HG02763 (cell line): ENCODE results near the gene ITGA6.
"Not testable (repeated sequence)": the region's sequence is repeated elsewhere in the genome, so short reads cannot be mapped to it uniquely, and the experiment has no call there.

Experiments used
- ATAC-seq: cut with Tn5 transposase; IDR thresholded peaks from one replicate; pipeline ENCODE4 v1.9.1; 2021; ENCODE audit warnings: mild to moderate bottlenecking, moderate library complexity; ENCODE audit not compliant: unreplicated experiment

Gene ITGA6

DNA sequence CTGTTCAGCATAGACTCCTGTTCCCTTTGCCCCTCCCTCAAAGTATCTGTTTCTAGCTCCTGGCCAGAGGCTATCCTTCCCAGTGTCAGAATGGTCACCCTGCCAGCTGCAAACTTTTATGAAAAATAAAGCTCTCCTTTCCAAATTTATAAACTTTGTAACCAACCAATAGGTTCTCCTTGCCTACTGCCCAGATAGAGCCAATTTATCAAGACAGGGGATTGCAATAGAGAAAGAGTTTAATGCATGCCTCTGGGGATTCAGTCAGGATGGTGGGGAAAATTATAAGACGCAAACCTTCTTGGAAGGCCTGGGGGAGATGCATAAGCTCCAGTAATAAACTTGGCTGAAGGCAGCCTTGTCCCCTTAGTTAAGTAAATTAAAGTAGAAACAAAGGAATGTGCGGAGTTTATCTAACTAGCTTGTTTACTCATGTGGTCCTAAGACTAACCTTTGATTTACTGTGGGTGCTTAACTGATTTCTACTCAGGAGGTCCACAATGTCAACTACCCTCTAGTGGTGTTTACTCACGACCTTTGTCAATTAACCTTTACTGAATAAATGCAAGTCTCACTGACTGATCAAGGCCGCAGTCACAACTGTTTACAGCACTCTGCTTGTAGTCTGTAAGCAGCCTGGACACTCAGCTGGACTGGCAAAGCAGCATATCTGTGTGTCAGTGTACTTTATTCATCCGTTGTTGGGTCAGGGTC, 85.6 kb downstream of the ITGA6 start:
- ATAC-seq = no peak

GRCh38 chr2:172513524-172513900, 86.1 kb downstream of the ITGA6 start:
- no peak for ATAC-seq

DNA sequence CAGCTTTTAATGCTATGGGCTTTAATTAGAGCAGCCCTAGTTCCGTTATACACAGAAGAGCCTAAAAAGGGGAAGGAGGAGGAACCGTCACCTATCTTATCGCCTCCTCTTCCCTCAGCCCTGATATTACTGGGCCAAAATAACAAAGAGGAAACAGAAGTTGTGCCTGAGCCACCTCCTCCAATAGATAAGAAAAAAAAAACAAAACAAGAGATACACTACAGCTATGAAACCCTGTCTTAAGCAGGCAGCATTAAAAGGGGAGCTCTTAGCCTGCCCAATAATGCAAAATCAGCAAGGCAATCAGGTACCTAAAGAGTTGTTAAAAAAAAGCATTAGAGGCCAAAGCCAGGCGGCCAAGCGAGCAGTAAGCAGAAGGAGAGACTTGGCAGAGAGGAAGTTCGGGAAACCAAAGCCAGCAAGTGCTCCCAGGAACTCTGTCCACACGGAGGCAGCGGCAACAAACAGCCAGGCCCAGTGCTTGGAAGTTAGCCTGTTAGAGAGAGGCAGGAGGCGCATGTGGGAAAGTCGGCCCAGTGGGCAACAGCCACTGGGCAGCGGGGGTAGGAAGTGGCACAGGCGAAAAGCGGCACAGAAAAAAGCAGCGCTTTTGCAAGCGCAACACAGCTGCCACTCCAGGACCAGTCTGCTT, 86.7 kb downstream of the ITGA6 start:
- no peak for ATAC-seq

- no peak for ATAC-seq
These were observed 88.9 kb downstream of the ITGA6 start for GRCh38 chr2:172516299-172516698.

GRCh38 chr2:172518995-172519394, 91.6 kb downstream of the ITGA6 start:
- no peak for ATAC-seq

- no peak for ATAC-seq
These were observed 98.2 kb downstream of the ITGA6 start for GRCh38 chr2:172525601-172526000.

DNA sequence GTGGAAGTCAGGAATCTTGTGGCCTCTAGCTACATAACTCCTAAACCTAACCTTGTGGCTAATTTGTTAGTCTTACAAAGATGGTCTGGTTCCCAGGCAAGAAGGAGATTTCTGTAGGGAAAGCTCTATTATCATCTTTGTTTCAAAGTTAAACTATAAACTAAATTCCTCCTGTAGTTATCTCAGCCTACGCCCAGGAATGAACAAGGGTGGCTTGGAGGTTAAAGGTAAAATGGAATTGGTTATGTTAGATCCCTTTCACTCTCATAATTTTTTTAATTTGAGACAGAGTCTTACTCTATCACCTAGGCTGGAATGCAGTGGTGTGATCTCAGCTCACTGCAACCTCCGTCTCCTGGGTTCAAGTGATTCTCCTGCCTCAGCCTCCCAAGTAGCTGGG, 103.9 kb downstream of the ITGA6 start:
- no peak for ATAC-seq

DNA sequence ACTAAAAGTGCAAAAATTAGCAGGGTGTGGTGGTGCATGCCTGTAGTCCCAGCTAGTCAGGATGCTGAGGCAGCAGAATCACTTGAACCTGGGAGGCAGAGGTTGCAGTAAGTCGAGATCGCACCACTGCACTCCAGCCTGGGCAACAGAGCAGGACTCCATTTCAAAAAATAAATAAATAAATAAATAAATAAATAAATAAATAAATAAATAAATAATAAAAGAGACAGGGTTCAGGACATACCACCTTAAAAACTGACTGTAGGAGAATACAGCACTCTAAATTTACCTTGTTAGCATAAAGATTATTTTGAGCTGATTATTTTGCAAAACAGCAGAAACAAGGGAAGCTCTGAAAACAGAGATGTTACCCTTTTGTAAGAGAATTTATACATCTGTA, 105.1 kb downstream of the ITGA6 start:
- ATAC-seq = not testable (repeated sequence)

DNA sequence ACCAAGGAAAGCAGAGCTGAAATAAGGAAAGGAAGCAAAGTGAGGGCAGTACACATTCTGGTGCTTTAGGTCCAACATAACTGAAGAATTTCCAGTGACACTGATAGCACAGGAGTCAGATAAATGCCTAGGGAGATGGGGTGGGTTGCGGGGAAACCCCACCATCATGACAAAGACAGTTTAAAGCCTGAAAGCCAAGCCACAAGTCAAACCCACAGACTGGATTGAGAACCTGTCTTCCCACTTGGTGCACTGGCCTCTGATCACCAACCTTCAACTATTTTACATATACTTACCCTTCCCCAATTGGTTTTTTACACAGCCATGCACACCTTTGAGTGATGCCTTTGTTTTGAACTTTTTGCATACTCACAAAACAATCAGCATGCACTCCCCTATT, 106.3 kb downstream of the ITGA6 start:
- no peak for ATAC-seq

DNA sequence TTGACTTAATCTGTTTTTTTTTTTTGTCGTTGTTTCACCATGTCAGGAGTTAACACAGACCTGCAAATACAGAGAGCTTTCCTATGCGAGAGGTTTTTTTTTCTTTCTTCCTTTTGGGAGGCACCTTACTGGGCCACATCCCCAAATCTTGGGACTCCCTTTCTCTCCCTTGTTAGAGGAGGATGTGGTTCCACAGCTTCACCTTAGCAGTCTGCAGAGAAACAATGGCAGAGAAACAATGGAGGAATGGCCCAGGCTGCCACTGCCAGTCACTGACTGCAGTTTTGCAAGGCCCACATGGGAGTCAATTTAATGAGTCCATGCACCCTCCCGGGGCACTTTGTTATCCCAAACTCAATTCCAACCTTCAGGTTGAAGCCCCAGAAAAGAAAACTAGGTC, 107.7 kb downstream of the ITGA6 start:
- no peak for ATAC-seq

DNA sequence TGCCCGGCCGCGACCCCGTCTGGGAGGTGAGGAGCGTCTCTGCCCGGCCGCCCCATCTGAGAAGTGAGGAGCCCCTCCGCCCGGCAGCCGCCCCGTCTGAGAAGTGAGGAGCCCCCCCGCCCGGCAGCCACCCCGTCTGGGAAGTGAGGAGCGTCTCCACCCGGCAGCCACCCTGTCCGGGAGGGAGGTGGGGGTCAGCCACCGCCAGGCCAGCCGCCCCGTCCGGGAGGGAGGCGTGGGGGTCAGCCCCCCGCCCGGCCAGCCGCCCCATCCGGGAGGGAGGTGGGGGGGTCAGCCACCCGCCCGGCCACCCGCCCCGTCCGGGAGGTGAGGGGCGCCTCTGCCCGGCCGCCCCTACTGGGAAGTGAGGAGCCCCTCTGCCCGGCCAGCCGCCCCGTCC, 110.5 kb downstream of the ITGA6 start:
- not testable (repeated sequence) for ATAC-seq

DNA sequence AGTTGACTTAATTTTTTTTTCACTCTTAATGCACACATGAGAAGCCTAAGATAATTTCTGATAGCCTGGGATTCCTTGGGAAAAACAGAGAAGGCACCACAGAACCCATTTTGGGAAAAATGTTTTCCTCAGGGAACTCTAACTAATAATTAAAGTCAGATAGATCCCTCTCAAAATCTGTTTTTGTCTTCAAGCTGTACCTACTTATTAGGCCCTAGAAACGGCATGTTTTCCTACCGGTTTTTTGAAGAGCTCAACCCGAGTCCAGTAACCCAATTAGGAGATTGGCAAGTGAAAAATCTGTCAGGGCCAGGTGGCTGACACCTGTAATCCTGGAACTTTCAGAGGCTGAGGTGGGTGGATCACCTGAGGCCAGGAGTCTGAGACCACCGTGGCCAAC, 112.4 kb downstream of the ITGA6 start:
- ATAC-seq = no peak

DNA sequence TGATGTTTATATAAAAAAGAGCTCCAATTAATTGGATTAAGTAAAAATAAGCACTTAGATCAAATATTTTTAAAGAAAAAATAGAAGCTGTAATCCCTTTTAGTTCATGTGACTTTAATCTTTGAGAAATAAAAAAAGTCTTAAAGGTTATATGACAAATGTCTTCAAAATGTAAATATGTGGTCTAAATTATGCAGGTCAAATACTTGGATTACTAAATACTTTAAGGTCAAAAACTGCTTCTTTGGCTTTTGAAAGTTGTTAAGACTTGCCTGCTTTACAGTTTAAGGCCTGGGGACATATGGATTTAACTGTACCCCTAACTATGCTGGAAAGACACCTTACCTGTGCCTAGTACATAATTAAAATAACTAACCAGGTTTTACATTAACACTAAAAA, 113.0 kb downstream of the ITGA6 start:
- no peak for ATAC-seq

- ATAC-seq = no peak
These were observed 118.2 kb downstream of the ITGA6 start for GRCh38 chr2:172545408-172546075.

DNA sequence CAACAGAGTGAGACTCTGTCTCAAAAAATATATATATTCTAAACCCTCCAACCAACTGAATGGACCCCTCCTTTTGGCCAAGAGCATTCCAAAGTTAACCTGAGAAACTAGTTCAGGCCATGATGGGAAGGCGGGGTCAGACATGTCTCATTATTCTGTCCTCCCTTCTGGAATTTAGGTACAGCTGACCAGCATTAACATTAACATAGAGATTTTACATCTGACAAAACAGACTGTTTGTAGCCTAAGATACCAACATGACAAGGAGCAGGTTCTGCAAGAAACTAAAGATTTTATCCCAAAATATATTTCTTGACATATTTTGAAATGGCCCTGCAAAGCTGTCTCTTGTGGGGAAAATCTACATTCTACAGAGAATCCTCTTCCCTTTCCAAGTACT, 121.7 kb downstream of the ITGA6 start:
- ATAC-seq = no peak

DNA sequence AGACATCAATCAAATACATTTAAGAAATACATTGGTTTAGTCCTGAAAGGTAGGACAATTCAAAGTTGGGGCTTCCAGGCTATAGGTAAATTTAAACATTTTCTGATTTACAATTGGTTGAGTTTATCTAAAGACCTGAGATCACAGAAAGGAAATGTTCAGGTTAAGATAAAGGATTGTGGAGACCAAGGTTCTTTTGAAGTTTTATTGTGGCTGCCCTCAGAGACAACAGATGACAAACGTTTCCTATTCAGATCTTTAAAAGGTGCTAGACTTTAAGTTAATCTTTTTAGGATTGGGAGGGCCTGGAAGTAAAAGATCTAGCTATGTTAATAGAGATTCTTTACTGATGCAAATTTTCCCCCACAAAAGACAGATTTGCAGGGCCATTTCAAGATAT, 122.4 kb downstream of the ITGA6 start:
- ATAC-seq = not testable (repeated sequence)

GRCh38 chr2:172550419-172550818, 123.0 kb downstream of the ITGA6 start:
- no peak for ATAC-seq

GRCh38 chr2:172551271-172551670, 123.9 kb downstream of the ITGA6 start:
- ATAC-seq = no peak

DNA sequence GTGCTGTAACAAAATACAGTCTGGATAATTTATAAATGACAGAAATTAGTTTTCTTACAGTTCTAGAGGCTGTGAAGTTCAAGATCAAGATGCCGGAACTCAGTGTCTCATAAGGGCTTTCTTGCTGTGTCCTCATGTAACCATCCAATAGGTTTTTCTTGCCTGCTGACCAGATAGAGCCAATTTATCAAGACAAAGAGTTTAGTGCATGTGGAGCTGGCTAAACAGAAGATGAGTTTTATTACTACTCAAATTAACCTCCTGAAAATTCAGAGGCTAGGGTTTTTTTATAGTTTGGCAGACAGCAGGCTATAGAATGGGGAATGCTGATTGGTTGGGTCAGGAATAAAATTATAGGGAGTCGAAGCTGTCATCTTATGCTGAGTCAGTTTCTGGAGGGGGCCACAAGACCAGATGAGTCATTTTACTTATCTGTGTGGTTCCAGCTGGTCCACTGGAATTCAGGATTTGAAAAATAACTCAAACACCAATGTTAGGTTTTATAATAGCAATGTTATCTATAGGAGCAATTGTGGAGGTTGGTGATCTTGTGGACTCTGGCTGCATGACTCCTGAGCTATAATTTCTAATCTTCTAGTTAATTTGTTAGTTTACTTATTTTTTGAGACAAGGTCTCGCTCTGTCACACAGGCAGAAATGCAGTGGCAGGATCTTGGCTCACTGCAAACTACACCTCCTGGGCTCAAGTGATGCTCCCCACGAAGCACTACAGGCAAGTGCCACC, 125.3 kb downstream of the ITGA6 start:
- no peak for ATAC-seq

- no peak for ATAC-seq
These were observed 127.2 kb downstream of the ITGA6 start for GRCh38 chr2:172554352-172555271.

- no peak for ATAC-seq
These were observed 127.8 kb downstream of the ITGA6 start for GRCh38 chr2:172555272-172555521.
